GM20431 (cell line): ENCODE results near the gene LRP8.

Experiments
- in situ Hi-C: fragments of 300-500 bp; cut with MseI, MboI; formaldehyde crosslinking; loops from one replicate; pipeline ENCODE4 v1.15.0; 2020; ENCODE audit warnings: low sequenced_read_pairs; ENCODE audit not compliant: unreplicated experiment

Gene LRP8

GRCh38 chr1:53309802-53310201 is 18.1 kb downstream of the LRP8 start:
- in situ Hi-C loops = no loop called here

- in situ Hi-C loops = no loop called here
These were observed 19.4 kb downstream of the LRP8 start for GRCh38 chr1:53308506-53308905.

- in situ Hi-C loops = no loop called here
These were observed 20.8 kb downstream of the LRP8 start for GRCh38 chr1:53307037-53307436.

- in situ Hi-C loops = no loop called here
These were observed 21.7 kb downstream of the LRP8 start for GRCh38 chr1:53306168-53306567.

GRCh38 chr1:53305650-53306049 is 22.2 kb downstream of the LRP8 start:
- in situ Hi-C loops = no loop called here

GRCh38 chr1:53304527-53304926 is 23.3 kb downstream of the LRP8 start:
- in situ Hi-C loops = no loop called here

- in situ Hi-C loops = no loop called here
These were observed 23.9 kb downstream of the LRP8 start for GRCh38 chr1:53303726-53304515.

- in situ Hi-C loops = no loop called here
These were observed 24.6 kb downstream of the LRP8 start for GRCh38 chr1:53303243-53303642.

GRCh38 chr1:53299233-53299632 is 28.6 kb downstream of the LRP8 start:
- in situ Hi-C loops = no loop called here

- in situ Hi-C loops = no loop called here
These were observed 29.7 kb downstream of the LRP8 start for GRCh38 chr1:53298045-53298637.

- in situ Hi-C loops = no loop called here
These were observed 30.7 kb downstream of the LRP8 start for GRCh38 chr1:53297195-53297594.

GRCh38 chr1:53296117-53296749 is 31.6 kb downstream of the LRP8 start:
- in situ Hi-C loops = no loop called here

- in situ Hi-C loops = no loop called here
These were observed 32.1 kb downstream of the LRP8 start for GRCh38 chr1:53295726-53296116.

- in situ Hi-C loops = no loop called here
These were observed 32.6 kb downstream of the LRP8 start for GRCh38 chr1:53295295-53295694.

- in situ Hi-C loops = no loop called here
These were observed 33.3 kb downstream of the LRP8 start for GRCh38 chr1:53294567-53294966.

GRCh38 chr1:53294061-53294460 is 33.8 kb downstream of the LRP8 start:
- in situ Hi-C loops = no loop called here

GRCh38 chr1:53293123-53293522 is 34.7 kb downstream of the LRP8 start:
- in situ Hi-C loops = no loop called here

- in situ Hi-C loops = no loop called here
These were observed 35.2 kb downstream of the LRP8 start for GRCh38 chr1:53292690-53293089.

GRCh38 chr1:53291574-53291973 is 36.3 kb downstream of the LRP8 start:
- in situ Hi-C loops = no loop called here

- in situ Hi-C loops = no loop called here
These were observed 39.0 kb downstream of the LRP8 start for GRCh38 chr1:53288790-53289429.
